NCI-H345 treated with DMSO at 0.1 percent for 48 hours (cell line): Measurements from ENCODE around the gene SRRT.
"Not testable (repeated sequence)": the region's sequence is repeated elsewhere in the genome, so short reads cannot be mapped to it uniquely, and the experiment has no call there.

Experiments
- DNase-seq: peaks from one replicate; lab custom pipeline; 2025; ENCODE audit not compliant: unreplicated experiment; lab: John Stamatoyannopoulos, UW

SRRT gene

GRCh38 chr7:100893318-100893895 lies 18.5 kb downstream of the SRRT start:
- DNase-seq: no peak

DNA sequence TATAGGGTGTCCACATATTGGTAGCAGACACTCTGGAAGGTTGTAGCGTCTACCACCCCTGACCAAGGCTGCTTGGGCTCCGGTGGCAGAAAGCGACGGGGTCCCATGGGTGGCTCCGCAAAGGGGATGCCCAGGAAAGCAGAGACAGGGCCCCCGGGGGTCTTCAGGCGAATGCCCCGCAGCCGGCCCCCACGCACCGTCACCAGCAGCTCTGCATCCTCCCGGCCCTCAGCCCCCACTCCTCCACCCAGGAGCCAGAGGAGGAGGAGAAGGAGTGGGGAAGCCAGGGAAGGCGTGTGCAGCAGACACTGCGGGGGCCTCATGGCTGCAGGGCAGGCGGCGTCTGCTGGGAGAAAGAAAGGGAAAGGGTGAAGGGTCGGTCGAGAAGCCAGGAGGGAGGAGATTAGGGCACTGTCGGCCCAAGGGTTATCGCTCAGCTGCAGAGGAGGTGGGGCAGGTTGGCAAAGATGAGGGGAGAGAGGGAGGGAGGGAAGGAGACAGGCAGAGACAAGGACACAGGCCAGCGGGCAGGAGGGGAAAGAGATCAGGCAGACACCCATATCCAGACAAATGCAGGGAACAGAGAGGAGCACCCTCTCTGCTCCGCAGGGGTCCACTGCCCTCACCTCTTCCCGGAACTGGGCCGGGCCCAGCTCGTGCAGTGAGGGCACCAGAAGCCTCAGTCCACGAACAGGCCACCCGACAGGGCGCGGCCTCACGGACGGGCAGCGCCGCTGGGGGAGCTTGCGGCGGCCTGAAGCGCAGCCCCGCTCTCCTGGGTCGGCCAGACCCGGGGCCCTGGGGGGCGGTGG lies 19.2 kb downstream of the SRRT start:
- no peak for DNase-seq

GRCh38 chr7:100894860-100895700 lies 20.2 kb downstream of the SRRT start:
- no peak for DNase-seq

GRCh38 chr7:100895701-100895955 lies 20.7 kb downstream of the SRRT start, which contains the start of gene ACHE:
Gene ACHE, minus strand, starts transcription at chr7:100895888. Its CDS starts 1,656 bp downstream, at chr7:100894232.
- no peak for DNase-seq

GRCh38 chr7:100895956-100896731 lies 21.2 kb downstream of the SRRT start:
- DNase-seq: no peak

GRCh38 chr7:100896732-100897608 lies 22.1 kb downstream of the SRRT start:
- DNase-seq: no peak

- DNase-seq: no peak
Observed at GRCh38 chr7:100897772-100898454, 23.0 kb downstream of the SRRT start.

GRCh38 chr7:100899432-100899831 lies 24.5 kb downstream of the SRRT start:
- DNase-seq: no peak

- DNase-seq: no peak
Observed at GRCh38 chr7:100900978-100901377, 26.1 kb downstream of the SRRT start.

DNA sequence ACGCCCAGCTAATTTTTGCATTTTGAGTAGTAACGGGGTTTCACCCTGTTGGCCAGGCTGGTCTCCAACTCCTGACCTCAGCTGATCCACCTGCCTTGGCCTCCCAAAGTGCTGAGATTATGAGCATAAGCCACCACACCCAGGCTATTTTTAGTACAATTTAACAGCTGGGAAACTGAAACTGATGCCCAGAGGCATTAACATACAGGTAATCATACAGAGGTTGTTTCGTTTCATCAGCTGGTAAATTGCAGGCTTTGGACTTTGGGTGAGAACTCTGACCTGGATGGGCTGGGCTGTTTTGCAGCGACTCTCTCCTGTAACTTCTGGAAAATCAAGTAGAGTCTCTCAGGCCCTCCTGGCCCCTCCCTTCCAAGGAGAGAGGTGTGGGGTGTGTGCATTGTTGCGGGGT lies 27.0 kb downstream of the SRRT start:
- no peak for DNase-seq

DNA sequence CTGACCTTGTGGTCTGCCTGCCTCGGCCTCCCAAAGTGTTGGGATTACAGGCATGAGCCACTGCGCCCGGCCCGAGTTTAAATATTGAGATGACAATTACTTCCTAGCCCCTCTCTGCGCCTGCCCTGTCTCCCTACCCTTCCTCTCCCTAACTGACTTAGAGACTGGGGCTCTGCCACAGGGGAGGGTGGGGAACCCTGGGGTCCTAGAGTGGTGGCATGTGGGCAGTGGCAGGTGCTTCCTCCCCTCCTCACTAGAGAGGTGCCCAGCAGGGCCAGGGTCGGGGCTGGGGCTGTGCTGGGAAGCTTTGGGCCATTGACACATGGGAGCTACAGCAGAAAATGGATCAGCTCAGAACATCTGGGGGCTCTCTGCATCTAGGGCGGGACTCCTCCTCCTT lies 27.7 kb downstream of the SRRT start:
- DNase-seq: no peak

GRCh38 chr7:100908512-100908911 lies 33.6 kb downstream of the SRRT start:
- DNase-seq: no peak

- DNase-seq: not testable (repeated sequence)
Observed at GRCh38 chr7:100910443-100910842, 35.5 kb downstream of the SRRT start.

DNA sequence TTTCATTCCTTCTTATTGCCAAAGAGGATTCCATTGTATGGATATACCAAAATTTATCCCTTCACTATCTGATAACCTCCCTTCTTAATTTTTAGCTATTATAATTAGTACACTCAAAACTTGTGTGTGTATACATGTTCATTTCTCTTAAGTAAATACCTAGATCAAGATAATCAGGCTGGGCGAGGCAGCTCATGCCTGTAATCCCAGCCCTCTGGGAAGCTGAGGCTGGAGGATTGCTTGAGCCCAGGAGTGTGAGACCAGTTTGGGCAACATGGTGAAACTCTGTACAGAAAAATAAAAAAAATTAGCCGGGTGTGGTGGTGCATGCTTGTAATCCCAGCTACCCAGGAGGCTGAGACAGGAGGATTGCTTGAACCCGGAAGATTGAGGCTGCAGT lies 36.6 kb downstream of the SRRT start:
- no peak for DNase-seq

DNA sequence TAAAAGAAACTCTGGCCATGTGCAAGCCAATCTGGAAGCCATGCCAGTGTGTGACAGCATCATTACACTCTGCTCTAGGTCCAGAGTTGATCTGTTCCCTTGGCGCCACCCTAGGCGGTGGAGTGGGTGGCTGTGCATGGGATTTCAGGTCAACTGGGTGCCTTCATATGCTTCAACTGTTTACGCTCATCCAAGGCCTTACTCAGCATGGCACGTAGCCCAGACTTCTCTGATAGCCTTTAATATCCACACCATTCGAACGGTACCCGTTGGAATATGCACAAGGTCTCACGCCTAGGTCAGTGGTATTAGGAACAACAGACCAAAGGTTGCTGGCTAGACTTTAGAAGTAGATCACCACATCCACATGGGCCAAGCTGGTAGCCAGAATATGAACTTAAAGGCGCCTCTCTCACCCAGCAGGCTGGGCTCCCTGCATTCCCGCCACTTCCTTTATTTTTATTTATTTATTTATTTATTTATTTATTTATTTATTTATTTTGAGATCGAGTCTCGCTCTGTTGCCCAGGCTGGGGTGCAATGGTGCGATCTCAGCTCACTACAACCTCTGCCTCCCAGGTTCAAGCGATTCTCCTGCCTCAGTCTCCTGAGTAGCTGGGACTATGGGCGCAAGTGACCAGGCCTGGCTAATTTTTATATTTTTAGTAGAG lies 39.4 kb downstream of the SRRT start:
- DNase-seq: no peak

GRCh38 chr7:100914879-100915447 lies 40.1 kb downstream of the SRRT start:
- DNase-seq: no peak

GRCh38 chr7:100919335-100919734 lies 44.4 kb downstream of the SRRT start:
- not testable (repeated sequence) for DNase-seq

DNA sequence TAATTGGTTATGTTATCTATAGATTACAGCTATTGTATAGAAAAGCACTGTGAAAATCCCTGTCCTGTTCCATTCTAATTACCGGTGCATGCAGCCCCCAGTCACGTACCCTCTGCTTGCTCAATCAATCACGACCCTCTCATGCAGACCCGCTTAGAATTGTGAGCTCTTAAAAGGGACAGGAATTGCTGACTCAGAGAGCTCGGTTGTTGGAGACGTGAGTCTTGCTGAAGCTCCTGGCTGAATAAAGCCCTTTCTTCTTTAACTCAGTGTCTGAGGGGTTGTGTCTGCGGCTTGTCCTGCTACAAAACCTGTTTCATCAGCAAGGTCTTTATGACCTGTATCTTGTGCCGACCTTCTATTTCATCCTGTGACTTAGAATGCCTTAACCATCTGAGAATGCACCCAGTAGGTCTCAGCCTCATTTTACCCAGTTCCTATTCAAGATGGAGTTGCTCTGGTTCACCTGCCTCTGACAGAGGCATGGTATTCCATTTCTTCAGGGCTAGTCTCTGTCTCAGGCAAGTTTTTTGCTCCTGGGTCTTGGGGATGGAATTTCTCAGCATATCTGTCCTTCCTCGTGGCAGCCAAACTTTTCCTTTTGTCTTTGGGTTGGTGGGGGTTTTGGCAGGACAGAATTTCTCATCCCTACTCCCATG lies 45.0 kb downstream of the SRRT start:
- DNase-seq: not testable (repeated sequence)
